Measurements from ENCODE around the gene SLC30A10.

The SLC30A10 gene

GRCh38 chr1:219904934-219905333, 23.4 kb downstream of the SLC30A10 start:
- H3K79me2 ChIP-seq (ENCODE audit: low read length): no peaks in the 10 kb centered on the region

GRCh38 chr1:219903353-219903871, 24.9 kb downstream of the SLC30A10 start:
- Histone ChIP-seq H3K4me3 (ENCODE audit: low read length) (no peak overlapping the region), H3K27ac (ENCODE audit: low read length) (no peak overlapping the region), H3K4me1 (ENCODE audit: low read length) (0 out of 2 replicates have a peak, but pooled peaks cover 6% of the 10 kb centered on the region), H3K4me2 (ENCODE audit: low read length) (no peak overlapping the region), H2AFZ (ENCODE audit: low read depth, low read length) (no peak overlapping the region), H3K9ac (ENCODE audit: low read length) (no peak overlapping the region), H3K27me3 (ENCODE audit: low read depth, low read length) (peaks cover 7% of the 10 kb centered on the region; the same call in 1 of the 2 replicates), H3K79me2 (ENCODE audit: low read length) (no peaks in the 10 kb centered on the region), H3K9me3 (ENCODE audit: insufficient read depth, low read length) (no peaks in the 10 kb centered on the region), H3K36me3 (replicated peaks; ENCODE audit: low read depth, low read length) (no peaks in the 10 kb centered on the region), H4K20me1 (ENCODE audit: insufficient read depth, low read length) (no peaks in the 10 kb centered on the region)
- TF ChIP-seq EZH2phosphoT487 (IDR thresholded peaks at IDR 0.05; ENCODE audit: low read depth) (no peak), CTCF (IDR thresholded peaks at IDR 0.05; ENCODE audit: low read depth, low read length) (no peak)

More at GRCh38 chr1:219904934-219905333, 23.4 kb downstream of the SLC30A10 start:
- no peak overlapping the region for H3K27ac ChIP-seq (ENCODE audit: low read length)
- no peaks in the 10 kb centered on the region for H4K20me1 ChIP-seq (ENCODE audit: insufficient read depth, low read length)
- H2AFZ ChIP-seq (ENCODE audit: low read depth, low read length): no peak overlapping the region
- H3K4me1 ChIP-seq (ENCODE audit: low read length): 0 out of 2 replicates have a peak, but pooled peaks cover 6% of the 10 kb centered on the region
- TF ChIP-seq CTCF (IDR thresholded peaks at IDR 0.05; ENCODE audit: low read depth, low read length): no peak
- no peak for TF ChIP-seq EZH2phosphoT487 (IDR thresholded peaks at IDR 0.05; ENCODE audit: low read depth)
- no peak overlapping the region for H3K9ac ChIP-seq (ENCODE audit: low read length)
- no peaks in the 10 kb centered on the region for H3K9me3 ChIP-seq (ENCODE audit: insufficient read depth, low read length)
- H3K4me3 ChIP-seq (ENCODE audit: low read length): no peak overlapping the region
- peaks cover 20% of the 10 kb centered on the region; the same call in 1 of the 2 replicates for H3K27me3 ChIP-seq (ENCODE audit: low read depth, low read length)
- H3K4me2 ChIP-seq (ENCODE audit: low read length): no peak overlapping the region
- no peaks in the 10 kb centered on the region for H3K36me3 ChIP-seq (replicated peaks; ENCODE audit: low read depth, low read length)

DNA sequence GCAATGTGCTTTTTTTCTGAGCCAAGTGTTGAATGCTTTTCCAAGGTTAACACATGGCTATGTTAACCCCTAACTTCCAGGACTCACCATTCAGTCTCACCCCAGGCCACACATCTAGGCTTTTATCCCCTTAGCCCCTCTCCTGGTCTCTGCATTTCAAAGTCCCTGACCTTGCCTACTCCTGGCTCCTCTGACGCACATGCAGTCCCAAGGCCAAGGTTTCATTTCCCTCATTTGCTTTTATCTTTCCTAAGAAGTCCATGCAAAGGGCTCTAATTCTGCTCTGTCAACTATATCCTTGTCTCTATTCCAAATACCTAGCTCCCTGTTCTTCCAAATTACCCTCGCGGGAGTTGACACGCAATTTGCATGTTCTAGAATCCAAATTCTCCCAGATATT, 25.4 kb downstream of the SLC30A10 start:
- peaks cover 8% of the 10 kb centered on the region; the same call in 1 of the 2 replicates for H3K27me3 ChIP-seq (ENCODE audit: low read depth, low read length)
- H4K20me1 ChIP-seq (ENCODE audit: insufficient read depth, low read length): no peaks in the 10 kb centered on the region
- no peaks in the 10 kb centered on the region for H3K36me3 ChIP-seq (replicated peaks; ENCODE audit: low read depth, low read length)
- H2AFZ ChIP-seq (ENCODE audit: low read depth, low read length): no peak overlapping the region
- no peak overlapping the region for H3K4me2 ChIP-seq (ENCODE audit: low read length)
- H3K27ac ChIP-seq (ENCODE audit: low read length): no peak overlapping the region
- no peaks in the 10 kb centered on the region for H3K79me2 ChIP-seq (ENCODE audit: low read length)
- H3K4me1 ChIP-seq (ENCODE audit: low read length): 0 out of 2 replicates have a peak, but pooled peaks cover 6% of the 10 kb centered on the region
- no peaks in the 10 kb centered on the region for H3K9me3 ChIP-seq (ENCODE audit: insufficient read depth, low read length)
- TF ChIP-seq CTCF (IDR thresholded peaks at IDR 0.05; ENCODE audit: low read depth, low read length) (no peak), EZH2phosphoT487 (IDR thresholded peaks at IDR 0.05; ENCODE audit: low read depth) (no peak)
- H3K4me3 ChIP-seq (ENCODE audit: low read length): no peak overlapping the region
- no peak overlapping the region for H3K9ac ChIP-seq (ENCODE audit: low read length)

DNA sequence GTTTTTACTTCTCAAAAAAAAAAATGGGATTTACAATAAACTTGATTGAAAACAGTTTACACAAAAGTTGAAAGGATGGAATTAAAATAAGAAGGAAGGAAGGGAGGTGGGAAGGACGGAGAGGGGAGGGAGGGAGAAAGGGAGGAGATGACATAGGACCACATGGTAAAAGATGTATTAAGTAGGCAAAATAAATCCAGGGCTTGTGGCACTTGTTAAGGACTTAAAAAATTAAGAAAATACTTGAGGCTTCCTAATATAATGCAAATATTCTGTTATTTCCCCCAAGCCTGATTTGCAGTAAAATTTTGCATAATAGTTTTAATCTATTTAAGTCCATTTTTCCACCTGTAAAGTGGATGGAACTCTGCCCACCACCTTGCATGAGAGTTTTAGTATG, 27.5 kb downstream of the SLC30A10 start:
- no peaks in the 10 kb centered on the region for H3K36me3 ChIP-seq (replicated peaks; ENCODE audit: low read depth, low read length)
- TF ChIP-seq CTCF (IDR thresholded peaks at IDR 0.05; ENCODE audit: low read depth, low read length): no peak
- TF ChIP-seq EZH2phosphoT487 (IDR thresholded peaks at IDR 0.05; ENCODE audit: low read depth): no peak
- H3K4me2 ChIP-seq (ENCODE audit: low read length): no peak overlapping the region
- H3K9me3 ChIP-seq (ENCODE audit: insufficient read depth, low read length): no peaks in the 10 kb centered on the region
- H3K4me3 ChIP-seq (ENCODE audit: low read length): no peak overlapping the region
- no peak overlapping the region for H3K27ac ChIP-seq (ENCODE audit: low read length)
- peaks cover 21% of the 10 kb centered on the region for H3K27me3 ChIP-seq (ENCODE audit: low read depth, low read length)
- H3K9ac ChIP-seq (ENCODE audit: low read length): no peak overlapping the region
- H3K4me1 ChIP-seq (ENCODE audit: low read length): no peaks in the 10 kb centered on the region
- H3K79me2 ChIP-seq (ENCODE audit: low read length): no peaks in the 10 kb centered on the region
- H4K20me1 ChIP-seq (ENCODE audit: insufficient read depth, low read length): no peaks in the 10 kb centered on the region
- H2AFZ ChIP-seq (ENCODE audit: low read depth, low read length): no peak overlapping the region

Data from OCI-LY3 (cell line).